NT2/D1 (cell line): ENCODE data around the gene SPINT2.
"Not testable (repeated sequence)": the region's sequence is repeated elsewhere in the genome, so short reads cannot be mapped to it uniquely, and the experiment has no call there.

Experiments used
- DNase-seq: peaks from one replicate; pipeline ENCODE4 v3.0.0-alpha.2; 2011; ENCODE audit warnings: low read depth, low spot score
- H3K27me3 ChIP-seq: 2 replicates; pipeline ENCODE4 v1.6.0; 2011; ENCODE audit warnings: mild to moderate bottlenecking; ENCODE audit not compliant: insufficient read length, insufficient read depth
- H3K36me3 ChIP-seq: 2 replicates; pipeline ENCODE4 v1.6.1; 2011; ENCODE audit warnings: mild to moderate bottlenecking, low read length, mixed read lengths; ENCODE audit not compliant: insufficient read depth, insufficient read length
- H3K4me1 ChIP-seq: 2 replicates; pipeline ENCODE4 v1.5.1; 2011; ENCODE audit not compliant: insufficient read depth, insufficient read length
- H3K4me3 ChIP-seq: 2 replicates; pipeline ENCODE4 v1.5.1; 2011; ENCODE audit warnings: low read depth; ENCODE audit not compliant: insufficient read length
- H3K9ac ChIP-seq: 2 replicates; pipeline ENCODE4 v1.6.0; 2011; ENCODE audit warnings: low read depth; ENCODE audit not compliant: insufficient read length
- H3K9me3 ChIP-seq: 2 replicates; pipeline ENCODE4 v1.5.1; 2011; ENCODE audit warnings: mild to moderate bottlenecking, low read length; ENCODE audit not compliant: insufficient read depth
- SUZ12 ChIP-seq: IDR thresholded peaks from 2 replicates; pipeline ENCODE4 v1.6.1; 2011; ENCODE audit not compliant: insufficient read length, insufficient read depth; ENCODE audit errors: extremely low read depth
- YY1 ChIP-seq: IDR thresholded peaks from 2 replicates; pipeline ENCODE4 v1.6.1; 2011; ENCODE audit not compliant: insufficient read length, insufficient read depth
- ZNF274 ChIP-seq: IDR thresholded peaks from 2 replicates; pipeline ENCODE4 v1.6.1; 2011; ENCODE audit warnings: mild to moderate bottlenecking, low read depth, low read length

Gene SPINT2

GRCh38 chr19:38333245-38333644 is 68.9 kb downstream of the SPINT2 start:
- H3K9ac ChIP-seq, result no peak overlapping the region
- no peaks in the 10 kb centered on the region for H3K27me3 ChIP-seq
- no peak for DNase-seq
- TF ChIP-seq SUZ12 (no peak), ZNF274 (no peak), YY1 (no peak)
- H3K9me3 ChIP-seq, result no peaks in the 10 kb centered on the region
- H3K4me1 ChIP-seq, result peaks cover 3% of the 10 kb centered on the region
- no peaks in the 10 kb centered on the region for H3K36me3 ChIP-seq
- no peak overlapping the region for H3K4me3 ChIP-seq

GRCh38 chr19:38335949-38336637 is 71.7 kb downstream of the SPINT2 start:
- Histone ChIP-seq H3K27me3 (no peaks in the 10 kb centered on the region), H3K4me1 (peaks cover 3% of the 10 kb centered on the region), H3K36me3 (no peaks in the 10 kb centered on the region), H3K9ac (peak overlapping the region; percentile 61), H3K4me3 (peak overlapping the region; percentile 46), H3K9me3 (no peaks in the 10 kb centered on the region)
- TF ChIP-seq YY1, result no peak
- no peak for TF ChIP-seq ZNF274
- no peak for TF ChIP-seq SUZ12
- peak; percentile 73 for DNase-seq

GRCh38 chr19:38336638-38337359 is 72.4 kb downstream of the SPINT2 start:
- H3K27me3 ChIP-seq, result no peaks in the 10 kb centered on the region
- TF ChIP-seq ZNF274 (no peak), SUZ12 (no peak), YY1 (no peak)

GRCh38 chr19:38337360-38337653 is 72.9 kb downstream of the SPINT2 start:
- Histone ChIP-seq H3K4me3 (peak overlapping the region; percentile 47), H3K9me3 (no peaks in the 10 kb centered on the region), H3K36me3 (no peaks in the 10 kb centered on the region), H3K4me1 (peaks cover 3% of the 10 kb centered on the region), H3K27me3 (no peaks in the 10 kb centered on the region), H3K9ac (peak overlapping the region; percentile 81)
- TF ChIP-seq SUZ12, result no peak
- TF ChIP-seq ZNF274, result no peak
- no peak for TF ChIP-seq YY1
- no peak for DNase-seq

More at GRCh38 chr19:38336638-38337359, 72.4 kb downstream of the SPINT2 start:
- peak overlapping the region; percentile 47 for H3K4me3 ChIP-seq
- peaks cover 3% of the 10 kb centered on the region for H3K4me1 ChIP-seq
- H3K9ac ChIP-seq, result peak overlapping the region; percentile 81
- no peaks in the 10 kb centered on the region for H3K36me3 ChIP-seq
- peak; percentile 81 for DNase-seq
- H3K9me3 ChIP-seq, result no peaks in the 10 kb centered on the region

- not testable (repeated sequence) for H3K9me3 ChIP-seq, H3K4me1 ChIP-seq, H3K36me3 ChIP-seq, DNase-seq, H3K9ac ChIP-seq, H3K4me3 ChIP-seq, H3K27me3 ChIP-seq
Observed at GRCh38 chr19:38339011-38339410, 74.6 kb downstream of the SPINT2 start.

GRCh38 chr19:38340927-38341326 is 76.6 kb downstream of the SPINT2 start:
- TF ChIP-seq YY1 (no peak), ZNF274 (no peak), SUZ12 (no peak)
- H3K27me3 ChIP-seq, result no peaks in the 10 kb centered on the region
- peaks cover 3% of the 10 kb centered on the region for H3K4me1 ChIP-seq
- no peak overlapping the region for H3K4me3 ChIP-seq
- DNase-seq, result no peak
- H3K36me3 ChIP-seq, result no peaks in the 10 kb centered on the region
- H3K9ac ChIP-seq, result no peak overlapping the region
- no peaks in the 10 kb centered on the region for H3K9me3 ChIP-seq
